GM12892 (cell line): ENCODE results near the gene ANKRD53.

ENCODE experiments used
- DNase-seq: peaks from one replicate; pipeline ENCODE4 v3.0.0; 2011; ENCODE audit not compliant: insufficient read length
- FAIRE-seq: peaks from 2 replicates; lab custom pipeline; 2011; peaks lifted over from hg19 to GRCh38; lab: Jason Lieb, UNC
- POLR2A ChIP-seq: IDR thresholded peaks from 2 replicates; pipeline ENCODE4 v1.6.1; 2011; ENCODE audit warnings: low read depth, low read length, control low read depth
- POLR2AphosphoS5 ChIP-seq: IDR thresholded peaks from 2 replicates; pipeline ENCODE4 v1.6.1; 2011; ENCODE audit warnings: low read depth, low read length, control low read depth
- TAF1 ChIP-seq: IDR thresholded peaks from 2 replicates; pipeline ENCODE4 v1.6.1; 2011; ENCODE audit warnings: low read depth, mild to moderate bottlenecking, control low read depth, low read length, borderline replicate concordance

Gene ANKRD53

DNA sequence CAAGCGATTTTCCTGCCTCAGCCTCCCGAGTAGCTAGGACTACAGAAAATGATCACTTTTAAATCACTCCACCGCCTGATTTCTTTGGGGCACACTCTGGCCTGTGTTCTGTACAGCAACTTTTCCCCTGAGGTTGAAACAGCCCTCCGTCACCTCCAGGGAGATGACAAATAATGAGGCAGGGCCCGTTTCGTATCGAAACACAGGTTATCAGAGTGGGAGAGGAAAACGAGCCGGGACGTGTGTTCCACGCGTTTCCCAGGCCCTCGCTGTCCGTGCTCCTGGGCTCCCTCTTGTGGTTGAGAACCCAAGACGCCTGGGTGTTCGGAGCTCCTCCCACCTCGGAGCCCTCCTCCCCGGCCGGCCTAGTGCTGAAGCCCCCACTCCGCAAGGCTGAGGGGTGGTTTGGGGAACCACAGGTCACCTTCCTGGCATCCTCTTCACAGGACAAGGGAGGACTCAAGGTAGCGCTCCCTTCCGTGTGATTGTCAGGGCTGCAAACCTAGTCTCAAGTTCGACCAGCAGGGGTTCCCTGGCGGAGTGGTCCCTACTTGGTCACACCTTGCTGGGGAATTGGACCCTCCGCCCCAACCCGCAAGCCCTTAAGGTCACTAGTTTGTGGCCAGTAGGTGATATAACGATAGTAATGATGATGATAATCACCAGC, 30.0 kb upstream of the ANKRD53 start:
- FAIRE-seq (peak; percentile 63), DNase-seq (peak; percentile 65)
- TF ChIP-seq POLR2AphosphoS5 (no peak), POLR2A (no peak), TAF1 (no peak)

DNA sequence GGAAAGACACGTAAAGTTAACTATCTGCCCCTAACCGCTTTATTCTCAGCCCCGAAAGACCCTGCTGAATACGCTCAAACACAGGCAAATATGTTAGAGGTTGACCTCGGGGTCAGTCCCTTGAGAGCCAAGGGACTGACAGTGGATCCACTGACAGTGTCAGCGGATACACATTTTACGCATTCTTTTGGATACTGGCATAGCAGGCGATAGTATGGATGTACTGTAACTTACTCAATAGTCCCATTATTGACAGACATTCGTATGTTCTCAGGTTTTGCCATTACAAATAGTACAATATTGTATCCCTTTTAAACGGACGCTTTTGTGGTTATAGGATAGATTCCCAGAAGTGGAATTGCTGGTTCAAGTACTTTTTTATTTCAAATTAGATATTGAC, 29.3 kb upstream of the ANKRD53 start:
- FAIRE-seq (no peak), DNase-seq (no peak)
- TF ChIP-seq POLR2A (no peak), TAF1 (no peak), POLR2AphosphoS5 (no peak)

DNA sequence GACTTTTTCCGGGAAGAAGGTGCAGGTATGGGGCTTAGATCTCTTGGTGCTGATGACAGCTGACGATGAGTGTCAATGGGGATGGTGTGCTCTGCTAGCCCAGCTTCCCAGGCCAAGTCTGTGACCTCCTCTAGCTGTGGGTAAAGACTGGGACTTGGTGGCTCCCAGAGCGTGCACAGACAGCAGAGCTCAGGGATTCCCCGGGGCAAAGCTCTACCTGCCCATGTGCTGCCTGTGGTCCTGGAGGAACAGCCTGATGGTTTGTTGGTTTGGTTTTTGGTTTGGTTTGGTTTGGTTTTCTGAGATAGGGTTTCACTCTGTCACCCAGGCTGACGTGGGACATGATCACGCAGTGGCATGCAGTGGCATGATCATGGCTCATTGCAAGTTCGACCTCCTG, 23.5 kb upstream of the ANKRD53 start:
- TF ChIP-seq TAF1, result no peak
- TF ChIP-seq POLR2A, result no peak
- TF ChIP-seq POLR2AphosphoS5, result no peak
- no peak for DNase-seq
- no peak for FAIRE-seq

DNA sequence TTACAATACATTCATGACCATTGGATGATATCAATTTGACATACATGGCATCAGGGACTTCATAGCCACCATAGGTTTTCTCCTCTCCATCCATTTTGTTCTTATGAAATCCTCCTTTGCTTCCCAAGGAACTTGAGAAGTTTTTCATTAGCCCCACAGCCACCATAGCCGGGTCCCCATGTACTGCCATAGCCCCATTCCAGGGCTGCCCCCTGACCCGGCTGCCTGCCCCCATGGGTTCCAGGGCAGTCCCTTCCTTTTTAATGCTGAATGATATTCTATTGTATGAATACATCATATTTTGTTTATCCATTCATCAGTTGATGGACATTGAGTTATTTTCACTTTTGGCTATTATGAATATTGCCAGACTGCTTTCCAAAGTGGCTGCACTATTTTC, 22.3 kb upstream of the ANKRD53 start:
- FAIRE-seq (no peak), DNase-seq (no peak)
- no peak for TF ChIP-seq POLR2AphosphoS5
- no peak for TF ChIP-seq TAF1
- no peak for TF ChIP-seq POLR2A

GRCh38 chr2:70957798-70958197, 20.6 kb upstream of the ANKRD53 start:
- DNase-seq (no peak), FAIRE-seq (no peak)
- TF ChIP-seq TAF1 (no peak), POLR2A (no peak), POLR2AphosphoS5 (no peak)

GRCh38 chr2:70958759-70959158, 19.7 kb upstream of the ANKRD53 start:
- TF ChIP-seq POLR2A (no peak), TAF1 (no peak), POLR2AphosphoS5 (no peak)
- DNase-seq, result no peak
- FAIRE-seq, result no peak

GRCh38 chr2:70959271-70959761, 19.1 kb upstream of the ANKRD53 start:
- FAIRE-seq (no peak), DNase-seq (no peak)

DNA sequence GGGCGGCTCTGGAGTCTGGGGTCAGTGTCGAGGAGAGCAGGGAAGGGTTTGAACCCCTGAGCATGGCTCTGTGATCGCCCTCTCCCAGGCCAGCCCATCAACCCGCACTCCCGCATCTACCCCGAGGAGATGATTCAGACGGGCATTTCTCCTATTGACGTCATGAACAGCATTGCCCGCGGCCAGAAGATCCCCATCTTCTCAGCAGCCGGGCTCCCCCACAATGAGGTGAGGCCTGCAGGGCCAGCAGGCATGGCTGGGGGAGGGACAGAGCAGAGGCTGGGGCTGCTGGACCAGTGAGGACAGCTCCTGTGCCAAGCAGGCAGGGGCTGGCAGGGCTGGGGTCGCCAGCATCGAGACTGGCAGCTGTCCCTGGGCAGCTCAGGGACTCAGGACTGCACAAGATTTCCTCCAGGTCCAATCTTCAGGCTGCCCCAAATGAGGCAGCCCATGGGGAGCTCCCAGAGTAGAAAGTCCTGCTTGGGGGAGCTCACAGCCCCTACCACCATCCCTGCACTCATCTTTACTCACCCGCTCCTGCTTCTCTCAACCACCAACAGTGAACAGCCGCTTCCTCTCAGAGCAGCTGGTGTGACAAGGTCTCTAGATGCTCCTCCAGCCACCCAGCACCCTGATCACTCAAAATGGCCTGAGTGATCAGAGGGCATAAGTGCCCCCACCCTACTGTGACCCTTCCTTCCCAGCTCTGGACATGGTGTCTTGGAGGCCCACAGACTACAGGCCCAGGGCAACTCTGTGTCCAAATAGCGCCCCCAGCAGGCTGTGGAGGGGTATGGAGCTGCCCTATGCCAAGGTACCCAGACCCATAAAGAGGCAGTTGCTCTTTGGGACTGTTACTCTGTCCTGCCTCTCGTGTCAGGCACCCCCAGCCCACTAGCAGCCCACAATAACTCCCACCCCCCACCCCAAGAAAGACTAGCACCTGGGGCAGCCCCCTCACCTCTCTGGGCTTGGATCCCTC, 18.3 kb upstream of the ANKRD53 start:
- DNase-seq (no peak), FAIRE-seq (no peak)
- TF ChIP-seq POLR2A (no peak), POLR2AphosphoS5 (no peak), TAF1 (no peak)

More at GRCh38 chr2:70959271-70959761, 19.1 kb upstream of the ANKRD53 start:
- TF ChIP-seq POLR2AphosphoS5 (no peak), TAF1 (no peak)

DNA sequence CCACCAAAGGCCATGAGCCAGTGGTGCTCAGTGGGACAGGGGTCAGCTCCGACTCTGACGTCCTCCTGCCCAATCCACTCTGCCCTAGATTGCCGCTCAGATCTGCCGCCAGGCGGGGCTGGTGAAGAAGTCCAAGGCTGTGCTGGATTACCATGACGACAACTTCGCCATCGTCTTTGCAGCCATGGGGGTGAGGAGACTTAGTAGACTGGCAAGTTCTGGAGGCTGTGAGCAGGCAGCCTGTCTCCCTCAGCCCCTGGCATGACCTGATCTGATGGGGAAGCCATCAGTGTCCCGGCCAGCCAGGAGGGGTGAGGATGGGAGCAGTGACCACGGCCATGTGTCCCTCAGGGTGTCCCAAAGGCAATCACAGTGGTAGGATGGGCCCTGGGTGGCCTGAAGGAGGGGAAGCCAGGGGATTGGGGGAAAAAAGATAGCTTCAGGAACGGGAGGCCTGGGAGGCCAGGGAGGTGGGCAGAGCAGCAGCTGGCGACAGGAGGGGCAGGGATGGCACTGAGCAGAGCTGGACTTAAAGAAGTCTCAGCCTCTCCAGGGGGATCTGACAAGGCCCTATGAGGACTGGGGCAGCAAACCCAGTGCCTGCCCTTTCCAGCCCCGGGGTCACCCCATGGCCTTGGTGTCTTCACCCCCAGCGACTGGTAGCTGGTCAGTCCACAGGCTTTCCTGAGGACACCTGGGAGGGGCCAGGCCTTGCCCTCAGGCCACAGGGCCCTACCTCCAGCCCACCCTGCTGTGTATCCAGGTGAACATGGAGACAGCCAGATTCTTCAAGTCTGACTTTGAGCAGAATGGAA, 17.4 kb upstream of the ANKRD53 start:
- FAIRE-seq, result no peak
- no peak for TF ChIP-seq POLR2A
- no peak for DNase-seq

DNA sequence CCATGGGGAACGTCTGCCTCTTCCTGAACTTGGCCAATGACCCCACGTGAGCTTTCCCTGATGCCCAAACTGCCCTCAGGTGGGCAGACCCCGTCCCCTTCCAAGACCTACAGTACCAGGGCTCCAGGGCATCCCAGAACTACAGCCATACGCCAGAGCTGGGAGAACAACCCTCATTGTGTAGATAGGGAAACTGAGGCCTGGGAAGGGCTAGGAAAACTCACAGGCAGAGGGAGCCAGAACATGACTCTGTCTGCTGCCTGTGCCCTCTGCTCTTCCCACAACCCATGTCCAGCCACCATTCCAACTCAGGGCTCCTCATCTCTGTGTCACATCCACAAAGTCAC, 16.8 kb upstream of the ANKRD53 start:
- DNase-seq, result no peak
- TF ChIP-seq TAF1, result no peak
- TF ChIP-seq POLR2AphosphoS5, result no peak
- no peak for TF ChIP-seq POLR2A
- no peak for FAIRE-seq

DNA sequence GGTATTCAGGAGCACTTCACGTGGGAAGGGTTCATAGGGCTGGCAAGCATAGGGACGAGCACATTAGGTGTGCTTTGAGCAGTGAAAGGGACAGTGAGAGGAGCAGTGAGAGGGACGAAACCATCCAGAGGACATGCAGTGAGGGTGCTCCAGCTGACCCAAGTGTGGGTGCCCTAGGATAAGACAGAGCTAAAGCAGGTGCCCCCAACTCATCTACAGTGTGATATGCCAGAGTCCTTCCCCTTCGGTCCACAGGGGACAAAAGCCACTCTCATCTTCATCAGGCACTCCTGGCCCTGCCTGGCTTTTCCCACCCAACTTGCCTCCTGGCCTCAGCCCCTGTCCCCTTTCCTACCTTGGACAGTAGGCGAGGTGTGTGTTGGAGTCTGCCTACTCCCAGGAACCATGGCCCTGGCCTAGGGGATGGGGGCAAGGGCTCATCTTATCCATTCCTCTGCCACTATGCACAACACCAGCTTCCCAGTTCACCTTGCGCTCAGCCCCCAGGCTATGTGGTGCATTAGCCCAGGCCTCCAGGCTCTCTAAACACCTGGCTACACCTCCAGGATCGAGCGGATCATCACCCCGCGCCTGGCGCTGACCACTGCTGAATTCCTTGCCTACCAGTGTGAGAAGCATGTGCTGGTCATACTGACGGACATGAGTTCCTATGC, 16.1 kb upstream of the ANKRD53 start:
- no peak for TF ChIP-seq POLR2AphosphoS5
- no peak for TF ChIP-seq POLR2A
- TF ChIP-seq TAF1, result no peak
- FAIRE-seq (no peak), DNase-seq (no peak)
